Measurements from ENCODE around the gene C1orf50.

- TF ChIP-seq EZH2 (IDR thresholded peaks at IDR 0.05; ENCODE audit: borderline replicate concordance, insufficient read depth, low read depth, low read length, poor library complexity, severe bottlenecking): no peak
- no peak for TF ChIP-seq CTCF (IDR thresholded peaks at IDR 0.05)
These were observed 9.5 kb downstream of the C1orf50 start for GRCh38 chr1:42776502-42776901.

All from B cell (primary cell).